ENCODE data around the gene MARCHF9. TPM values are rescaled to one million over a fixed set of nuclear protein-coding genes. Genes with fewer than 3 reads are reported as not detected.

MARCHF9 gene
- total RNA-seq, 6 experiments from 2014 or later = 0.94 to 3.2 (median 1.2) TPM

DNA sequence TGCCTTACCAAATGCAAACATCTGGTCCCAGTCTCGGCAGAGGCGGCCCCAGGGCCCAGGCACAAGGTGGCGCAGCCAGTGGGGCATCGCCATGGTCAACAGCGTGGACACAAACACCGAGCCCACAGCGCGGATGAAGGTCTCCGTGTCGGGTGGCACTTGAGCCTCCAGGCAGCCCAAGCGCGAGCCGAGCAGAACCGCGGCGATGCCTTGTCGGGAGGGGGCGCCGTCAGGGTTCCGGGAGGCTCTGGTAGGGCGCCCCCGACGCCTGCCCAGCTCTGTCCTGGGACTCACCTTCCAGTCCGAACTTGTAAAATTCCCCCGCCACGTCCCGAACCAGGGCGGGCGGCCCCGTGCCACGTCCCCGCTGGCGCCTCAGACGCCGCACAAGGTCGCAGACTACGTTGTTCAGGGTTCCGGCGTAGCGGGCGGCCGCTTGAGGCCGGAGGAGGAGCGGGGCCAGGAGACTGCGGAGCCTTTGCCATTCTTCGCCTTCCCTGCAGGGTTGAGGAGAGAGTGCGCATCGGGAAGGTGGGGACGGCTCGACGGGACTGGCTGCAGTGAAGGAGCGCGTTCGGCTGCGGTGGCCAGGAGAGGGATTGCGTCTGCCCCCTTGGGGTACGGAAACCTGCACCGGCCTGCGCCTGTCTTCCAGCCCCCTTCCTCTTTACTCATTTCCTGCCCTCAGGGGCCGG, 10.2 kb downstream of the MARCHF9 start:
- no peaks in the 10 kb centered on the region for H3K9me3 Mint-ChIP-seq
- peaks cover 4% of the 10 kb centered on the region; the same call in 1 of the 2 replicates for H3K27me3 Mint-ChIP-seq (ENCODE audit: insufficient read depth)
- TF ChIP-seq, protein P1, sequence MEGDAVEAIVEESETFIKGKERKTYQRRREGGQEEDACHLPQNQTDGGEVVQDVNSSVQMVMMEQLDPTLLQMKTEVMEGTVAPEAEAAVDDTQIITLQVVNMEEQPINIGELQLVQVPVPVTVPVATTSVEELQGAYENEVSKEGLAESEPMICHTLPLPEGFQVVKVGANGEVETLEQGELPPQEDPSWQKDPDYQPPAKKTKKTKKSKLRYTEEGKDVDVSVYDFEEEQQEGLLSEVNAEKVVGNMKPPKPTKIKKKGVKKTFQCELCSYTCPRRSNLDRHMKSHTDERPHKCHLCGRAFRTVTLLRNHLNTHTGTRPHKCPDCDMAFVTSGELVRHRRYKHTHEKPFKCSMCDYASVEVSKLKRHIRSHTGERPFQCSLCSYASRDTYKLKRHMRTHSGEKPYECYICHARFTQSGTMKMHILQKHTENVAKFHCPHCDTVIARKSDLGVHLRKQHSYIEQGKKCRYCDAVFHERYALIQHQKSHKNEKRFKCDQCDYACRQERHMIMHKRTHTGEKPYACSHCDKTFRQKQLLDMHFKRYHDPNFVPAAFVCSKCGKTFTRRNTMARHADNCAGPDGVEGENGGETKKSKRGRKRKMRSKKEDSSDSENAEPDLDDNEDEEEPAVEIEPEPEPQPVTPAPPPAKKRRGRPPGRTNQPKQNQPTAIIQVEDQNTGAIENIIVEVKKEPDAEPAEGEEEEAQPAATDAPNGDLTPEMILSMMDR (IDR thresholded peaks at IDR 0.05) = peak; percentile 74
- peaks cover 29% of the 10 kb centered on the region for H3K4me1 Mint-ChIP-seq (ENCODE audit: low read depth)
- DNase-seq = peak; percentile 28
- H3K27ac Mint-ChIP-seq = peak overlapping the region; percentile 57
- H3K4me3 Mint-ChIP-seq = peak overlapping the region; percentile 80
- peaks cover 13% of the 10 kb centered on the region for H3K36me3 Mint-ChIP-seq (ENCODE audit: low read depth)

DNA sequence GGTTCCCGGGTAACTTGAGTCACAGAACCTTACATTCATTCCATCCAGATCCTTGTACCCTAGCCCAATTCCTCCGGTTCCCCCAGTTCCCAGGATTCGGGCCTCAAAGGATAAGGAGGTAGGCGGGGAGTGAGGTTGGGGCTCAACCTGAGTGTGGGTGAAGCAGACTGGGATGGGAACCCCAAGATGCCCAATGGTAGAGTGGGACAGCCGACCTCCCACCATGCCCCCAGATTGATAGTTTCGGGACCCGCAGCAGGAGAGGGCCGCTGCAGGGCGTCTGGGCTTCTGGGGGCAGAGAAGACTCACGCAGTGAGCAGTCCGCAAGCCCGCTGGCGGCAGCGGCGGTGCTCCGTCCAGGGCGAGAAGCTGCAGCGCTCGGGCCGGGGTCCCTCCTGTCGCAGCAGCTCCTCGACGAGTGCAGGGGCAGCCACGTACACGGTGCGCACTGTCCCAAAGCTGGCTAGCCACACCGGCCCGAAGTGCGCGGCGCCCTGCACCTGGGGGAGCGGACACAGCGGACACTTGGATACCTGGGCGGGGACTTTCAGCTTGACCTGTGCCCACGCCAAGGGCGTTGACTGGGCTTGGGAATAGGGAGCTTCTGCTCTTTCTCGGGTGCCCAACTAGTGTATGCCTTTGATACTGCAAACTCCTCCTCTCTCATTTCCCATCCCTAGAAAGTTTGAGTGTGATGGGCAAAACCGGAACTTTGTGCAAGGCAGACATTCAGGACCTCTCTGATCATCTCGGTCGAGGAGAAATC, 11.0 kb downstream of the MARCHF9 start:
- no peak for DNase-seq
- peak overlapping the region; percentile 80 for H3K4me3 Mint-ChIP-seq

DNA sequence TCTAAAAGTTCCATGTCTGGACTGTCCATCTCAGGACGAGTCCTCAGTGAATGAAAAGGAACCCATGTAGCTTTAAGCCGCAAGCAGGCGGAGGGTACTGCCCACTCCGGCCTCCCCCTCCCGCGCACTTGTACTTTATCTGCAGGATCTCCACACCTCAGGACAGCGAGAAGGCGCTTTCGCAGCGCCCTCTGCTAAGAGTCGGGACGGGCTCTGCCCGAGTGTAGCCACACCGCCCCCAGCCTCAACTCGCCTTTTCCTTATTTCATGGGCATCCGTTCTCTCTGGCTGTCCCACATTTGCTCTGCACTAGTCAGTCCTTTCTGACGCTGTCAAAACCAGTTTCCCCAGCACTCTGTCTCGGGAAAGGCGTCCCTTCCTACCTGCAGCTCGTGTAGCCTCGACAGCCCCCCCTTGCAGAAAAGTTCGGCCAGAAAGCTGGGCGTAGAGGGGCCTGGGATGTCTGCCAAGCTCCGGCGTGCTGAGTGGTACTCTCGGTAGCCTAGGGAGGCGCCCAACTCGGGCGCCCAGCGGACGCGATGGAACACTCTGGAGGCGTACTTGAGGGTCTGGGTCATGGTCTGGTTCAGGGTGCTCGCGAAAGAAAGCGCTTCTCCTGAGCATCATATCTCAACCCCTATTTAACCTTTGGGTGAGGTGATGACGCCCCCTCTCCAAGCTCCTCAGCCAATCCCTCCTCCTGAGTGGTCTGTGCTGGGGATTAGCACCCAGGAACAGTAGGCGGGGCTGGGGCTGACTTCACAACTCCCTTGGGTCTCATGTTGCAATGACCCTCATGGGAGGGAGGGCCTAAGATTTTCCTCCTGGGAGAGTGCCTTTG, 11.8 kb downstream of the MARCHF9 start, which contains the start of gene CYP27B1:
Gene CYP27B1 (minus strand): TSS at position 615 of the 841 bp plus-strand sequence. CDS start 37 bp downstream, at position 578.
- peak within 1 kb of the TSS; percentile 80 for H3K4me3 Mint-ChIP-seq
- peaks cover 45% of the 10 kb centered on the region for H3K4me1 Mint-ChIP-seq (ENCODE audit: low read depth)
- TF ChIP-seq, protein P1 (IDR thresholded peaks at IDR 0.05) = no peak
- DNase-seq = no peak
- H3K36me3 Mint-ChIP-seq (ENCODE audit: low read depth) = peaks cover 20% of the 10 kb centered on the region
- H3K9me3 Mint-ChIP-seq = no peaks in the 10 kb centered on the region
- H3K27ac Mint-ChIP-seq = no peak within 1 kb of the TSS
- H3K27me3 Mint-ChIP-seq (ENCODE audit: insufficient read depth) = peaks cover 4% of the 10 kb centered on the region; the same call in 1 of the 2 replicates

More for the DNA sequence above, 11.0 kb downstream of the MARCHF9 start:
- Mint-ChIP-seq H3K27ac (peak overlapping the region; percentile 57; the same call in 1 of the 2 replicates), H3K27me3 (ENCODE audit: insufficient read depth) (peaks cover 4% of the 10 kb centered on the region; the same call in 1 of the 2 replicates), H3K9me3 (no peaks in the 10 kb centered on the region), H3K36me3 (ENCODE audit: low read depth) (peaks cover 20% of the 10 kb centered on the region), H3K4me1 (ENCODE audit: low read depth) (peaks cover 37% of the 10 kb centered on the region)
- TF ChIP-seq, protein P1 (IDR thresholded peaks at IDR 0.05) = no peak

DNA sequence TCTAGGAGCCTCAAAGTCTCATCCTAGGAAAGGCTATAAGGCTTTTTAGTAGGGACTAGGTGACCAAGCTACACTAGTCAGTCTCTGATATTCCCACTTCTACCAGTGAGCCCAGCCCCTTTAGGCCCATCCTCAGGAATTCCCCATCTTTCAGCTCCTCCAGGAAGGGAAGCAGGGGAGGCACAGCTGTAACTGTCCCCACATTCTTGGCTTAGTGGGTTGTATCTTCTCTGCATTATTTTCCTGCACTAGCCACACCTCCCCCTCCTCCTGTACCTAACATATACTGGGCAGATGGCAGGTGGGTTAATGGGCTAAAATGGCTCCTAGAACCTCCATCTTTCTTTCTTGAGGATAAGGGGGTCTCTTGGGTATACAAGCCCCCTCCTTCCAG, 12.4 kb downstream of the MARCHF9 start:
- Mint-ChIP-seq H3K4me1 (ENCODE audit: low read depth) (peaks cover 45% of the 10 kb centered on the region), H3K4me3 (no peak overlapping the region), H3K27ac (no peak overlapping the region), H3K36me3 (ENCODE audit: low read depth) (peaks cover 20% of the 10 kb centered on the region), H3K27me3 (ENCODE audit: insufficient read depth) (peaks cover 4% of the 10 kb centered on the region), H3K9me3 (no peaks in the 10 kb centered on the region)
- TF ChIP-seq, protein P1 (IDR thresholded peaks at IDR 0.05) = no peak
- DNase-seq = no peak

DNA sequence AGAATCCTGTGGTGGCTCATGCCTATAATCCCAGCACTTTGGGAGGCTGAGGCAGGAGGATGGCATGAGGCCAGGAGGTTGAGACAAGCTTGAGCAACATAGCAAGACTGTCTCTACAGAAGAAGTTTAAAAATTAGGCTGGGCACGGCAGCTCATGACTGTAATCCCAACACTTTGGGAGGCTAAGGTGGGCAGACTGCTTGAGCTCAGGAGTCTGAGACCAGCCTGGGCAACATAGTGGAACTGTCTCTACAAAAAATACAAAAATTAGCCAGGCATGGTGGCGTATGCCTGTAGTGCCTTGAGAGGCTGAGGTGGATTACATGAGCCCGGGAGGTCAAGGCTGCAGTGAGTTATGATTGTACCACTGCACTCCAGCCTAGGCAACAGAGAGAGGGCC, 13.0 kb downstream of the MARCHF9 start:
- DNase-seq = no peak
- TF ChIP-seq, protein P1 (IDR thresholded peaks at IDR 0.05) = no peak
- peaks cover 22% of the 10 kb centered on the region for H3K36me3 Mint-ChIP-seq (ENCODE audit: low read depth)
- H3K4me3 Mint-ChIP-seq = no peak overlapping the region
- no peak overlapping the region for H3K27ac Mint-ChIP-seq
- no peaks in the 10 kb centered on the region for H3K9me3 Mint-ChIP-seq
- H3K27me3 Mint-ChIP-seq (ENCODE audit: insufficient read depth) = peaks cover 4% of the 10 kb centered on the region
- peaks cover 48% of the 10 kb centered on the region for H3K4me1 Mint-ChIP-seq (ENCODE audit: low read depth)
